Measurements from ENCODE around the gene HLA-G.

DNA sequence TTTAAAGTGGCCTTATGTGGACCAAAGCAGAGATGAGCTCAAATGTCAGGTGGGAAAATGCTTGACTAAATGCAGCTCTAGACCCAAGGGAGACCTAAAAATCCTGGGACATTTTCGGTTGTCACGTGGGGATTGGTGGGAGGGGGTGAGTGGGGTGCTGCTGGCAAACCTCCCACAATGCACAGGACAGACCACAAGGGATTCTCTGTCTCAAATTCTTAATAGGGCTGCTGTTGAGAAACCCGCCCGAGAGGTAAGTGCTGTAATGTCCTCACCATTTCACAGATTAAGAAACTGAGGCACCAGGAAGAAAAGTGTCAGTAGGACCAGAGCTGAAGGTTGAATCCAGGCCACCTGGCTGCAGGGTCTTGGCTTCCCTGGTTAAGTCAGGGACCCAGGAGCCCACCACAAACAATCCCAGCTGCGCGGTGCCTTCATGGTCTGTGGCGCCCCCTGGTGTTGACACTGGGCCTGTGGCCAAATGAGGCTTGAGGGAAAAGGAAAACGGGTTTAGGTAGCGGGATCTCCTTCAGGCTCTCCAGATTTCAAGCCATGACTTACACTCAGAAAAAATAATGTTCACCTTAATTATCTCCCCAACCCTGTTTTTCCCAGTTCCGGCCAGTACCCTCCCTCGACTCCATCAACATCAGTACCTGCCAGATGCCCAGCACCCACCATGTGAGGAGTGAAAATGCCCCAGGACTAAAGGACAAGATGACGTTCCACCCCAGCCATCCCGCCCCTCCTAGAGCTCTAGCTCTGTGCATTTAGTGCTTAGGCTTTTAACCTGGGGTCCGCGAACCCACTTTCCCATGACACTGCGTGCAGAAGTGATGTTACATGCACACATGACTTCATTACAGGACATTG lies 7.2 kb downstream of the HLA-G start:
- TF ChIP-seq GATA2 (IDR thresholded peaks at IDR 0.05; ENCODE audit: low read depth, low read length) (no peak), GATA3 (IDR thresholded peaks at IDR 0.05; ENCODE audit: low read depth, low read length) (no peak)
